HEK293 (cell line): Measurements from ENCODE around the gene FAM193A.

ENCODE experiments used
- EGR2 ChIP-seq: fragments of 450-650 bp; formaldehyde crosslinking; IDR thresholded peaks from 2 replicates; pipeline ENCODE4 v1.5.1; 2016; ENCODE audit warnings: low read depth, missing biosample characterization, missing genetic modification characterization
- GLI2 ChIP-seq: fragments of 450-650 bp; formaldehyde crosslinking; IDR thresholded peaks from 2 replicates; pipeline ENCODE4; 2017; ENCODE audit warnings: missing biosample characterization, missing genetic modification characterization, low read depth, borderline replicate concordance
- ZNF112 ChIP-seq: fragments of 450-650 bp; formaldehyde crosslinking; IDR thresholded peaks from 2 replicates; pipeline ENCODE4 v1.5.0; 2017; ENCODE audit warnings: missing biosample characterization, missing genetic modification characterization
- ZNF133 ChIP-seq: fragments of 450-650 bp; formaldehyde crosslinking; IDR thresholded peaks from 2 replicates; pipeline ENCODE4 v1.5.1; 2016; ENCODE audit warnings: missing biosample characterization, missing genetic modification characterization
- ZNF140 ChIP-seq: fragments of 450-650 bp; formaldehyde crosslinking; IDR thresholded peaks from 2 replicates; pipeline ENCODE4 v1.5.1; 2016; ENCODE audit warnings: missing biosample characterization, missing genetic modification characterization
- ZNF529 ChIP-seq: fragments of 450-650 bp; formaldehyde crosslinking; IDR thresholded peaks from 2 replicates; pipeline ENCODE4 v1.5.1; 2017; ENCODE audit warnings: missing genetic modification characterization, missing biosample characterization; ENCODE audit not compliant: insufficient replicate concordance
- ZNF747 ChIP-seq: fragments of 450-650 bp; formaldehyde crosslinking; IDR thresholded peaks from 2 replicates; pipeline ENCODE4 v1.5.1; 2016; ENCODE audit warnings: missing biosample characterization, missing genetic modification characterization
- TF ChIP-seq, protein P1 (sequence below): fragments of 450-650 bp; formaldehyde crosslinking; IDR thresholded peaks from 2 replicates; pipeline ENCODE4 v1.5.1; 2016; ENCODE audit warnings: missing biosample characterization, missing genetic modification characterization

DNA sequence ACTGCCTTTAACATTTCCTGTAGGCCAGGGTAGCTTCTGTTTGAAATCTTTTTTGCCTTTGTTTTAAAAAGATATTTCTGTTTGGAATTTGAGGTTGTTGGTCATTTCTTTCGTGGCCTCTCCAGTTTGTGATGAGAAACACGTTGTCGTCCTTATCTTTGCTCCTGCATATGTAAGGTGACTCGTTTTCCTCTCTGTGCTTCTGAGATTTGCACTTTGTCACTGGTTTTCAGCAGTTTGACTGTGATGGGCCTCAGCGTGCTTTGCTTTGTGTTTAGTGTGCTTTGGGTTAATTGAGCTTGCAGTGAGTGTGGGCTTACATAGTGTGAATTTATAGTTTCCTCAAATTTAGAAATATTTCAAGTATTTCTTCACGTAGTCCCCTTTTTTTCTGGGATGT, 81.5 kb downstream of the FAM193A start:
- TF ChIP-seq, protein P1, sequence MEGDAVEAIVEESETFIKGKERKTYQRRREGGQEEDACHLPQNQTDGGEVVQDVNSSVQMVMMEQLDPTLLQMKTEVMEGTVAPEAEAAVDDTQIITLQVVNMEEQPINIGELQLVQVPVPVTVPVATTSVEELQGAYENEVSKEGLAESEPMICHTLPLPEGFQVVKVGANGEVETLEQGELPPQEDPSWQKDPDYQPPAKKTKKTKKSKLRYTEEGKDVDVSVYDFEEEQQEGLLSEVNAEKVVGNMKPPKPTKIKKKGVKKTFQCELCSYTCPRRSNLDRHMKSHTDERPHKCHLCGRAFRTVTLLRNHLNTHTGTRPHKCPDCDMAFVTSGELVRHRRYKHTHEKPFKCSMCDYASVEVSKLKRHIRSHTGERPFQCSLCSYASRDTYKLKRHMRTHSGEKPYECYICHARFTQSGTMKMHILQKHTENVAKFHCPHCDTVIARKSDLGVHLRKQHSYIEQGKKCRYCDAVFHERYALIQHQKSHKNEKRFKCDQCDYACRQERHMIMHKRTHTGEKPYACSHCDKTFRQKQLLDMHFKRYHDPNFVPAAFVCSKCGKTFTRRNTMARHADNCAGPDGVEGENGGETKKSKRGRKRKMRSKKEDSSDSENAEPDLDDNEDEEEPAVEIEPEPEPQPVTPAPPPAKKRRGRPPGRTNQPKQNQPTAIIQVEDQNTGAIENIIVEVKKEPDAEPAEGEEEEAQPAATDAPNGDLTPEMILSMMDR (tag by site-specific recombination): no peak
- no peak for TF ChIP-seq ZNF112 (tag by site-specific recombination)
- TF ChIP-seq GLI2 (tag by site-specific recombination): no peak
- TF ChIP-seq ZNF529 (tag by site-specific recombination): no peak
- TF ChIP-seq EGR2 (tag by site-specific recombination): no peak
- TF ChIP-seq ZNF747: no peak
- TF ChIP-seq ZNF140 (tag by site-specific recombination): no peak
- no peak for TF ChIP-seq ZNF133 (tag by site-specific recombination)
